H1 (cell line): ENCODE results near the gene GSKIP. TPM values are rescaled to one million over a fixed set of nuclear protein-coding genes. Genes with fewer than 3 reads are reported as not detected.

ENCODE experiments used
- CTCF ChIA-PET: fragments of 300-600 bp; sonication (Branson Sonifier 250); formaldehyde crosslinking; loops from one replicate; lab custom pipeline; 2021; ENCODE audit not compliant: partially characterized antibody; lab: Charles Lee
- POLR2A ChIA-PET: fragments of 300-600 bp; sonication (Branson Sonifier 250); formaldehyde crosslinking; loops from one replicate; lab custom pipeline; 2021; ENCODE audit warnings: inconsistent platforms; ENCODE audit not compliant: partially characterized antibody; lab: Charles Lee
- DNase-seq, 2 experiments: peaks; one replicate each; pipeline versions ENCODE4 v3.0.0 to v3.0.0-alpha.2; 2010 to 2022; ENCODE audit warnings: low spot score in 2 of 2, low read depth in 1 of 2, mixed read lengths in 1 of 2
- FAIRE-seq: peaks from 2 replicates; lab custom pipeline; 2011; peaks lifted over from hg19 to GRCh38; lab: Jason Lieb, UNC
- H2AFZ ChIP-seq: 2 replicates; pipeline ENCODE4 v1.8.1; 2012; ENCODE audit warnings: low read length, inconsistent platforms
- H2AK5ac ChIP-seq: 2 replicates; pipeline ENCODE4 v1.6.1; 2013; ENCODE audit warnings: low read depth, low read length
- H2BK120ac ChIP-seq: replicated peaks from 2 replicates; pipeline ENCODE3; 2013; ENCODE audit warnings: low read depth, low read length, inconsistent platforms
- H2BK12ac ChIP-seq: 2 replicates; pipeline ENCODE4 v1.6.1; 2013; ENCODE audit warnings: low read depth, low read length
- H2BK15ac ChIP-seq: 2 replicates; pipeline ENCODE4 v1.6.1; 2013; ENCODE audit warnings: low read length
- H2BK20ac ChIP-seq: 2 replicates; pipeline ENCODE4 v1.6.1; 2013; ENCODE audit warnings: low read length
- H2BK5ac ChIP-seq: 2 replicates; pipeline ENCODE4 v1.6.1; 2013; ENCODE audit warnings: low read depth, low read length
- H3K14ac ChIP-seq: 2 replicates; pipeline ENCODE4 v1.6.1; 2013; ENCODE audit warnings: inconsistent platforms; ENCODE audit not compliant: insufficient read length
- H3K18ac ChIP-seq: 2 replicates; pipeline ENCODE4 v1.6.1; 2013; ENCODE audit warnings: low read length; ENCODE audit errors: extremely low read depth
- H3K23ac ChIP-seq: 2 replicates; pipeline ENCODE4 v1.6.1; 2013; ENCODE audit warnings: inconsistent platforms; ENCODE audit not compliant: insufficient read length
- H3K23me2 ChIP-seq: 2 replicates; pipeline ENCODE4 v1.6.1; 2013; ENCODE audit warnings: low read depth, low read length
- H3K27ac ChIP-seq: 2 replicates; pipeline ENCODE4 v1.6.1; 2011; ENCODE audit warnings: low read depth, low read length, inconsistent platforms
- H3K27me3 ChIP-seq, 4 experiments: replicated peaks in 1 of 4; 1 replicate in 1 of 4; 2 replicates in 3 of 4; pipeline versions ENCODE4 v1.6.1 to v1.8.1; 2011 to 2013; ENCODE audit warnings: low read length in 3 of 4, mild to moderate bottlenecking in 3 of 4, inconsistent platforms in 2 of 4, mixed read lengths in 2 of 4, moderate library complexity in 1 of 4; ENCODE audit not compliant: control insufficient read depth in 3 of 4, insufficient read depth in 3 of 4; ENCODE audit errors: extremely low read depth in 1 of 4
- H3K36me3 ChIP-seq, 4 experiments: 2 replicates each; pipeline versions ENCODE4 v1.6.1 to v1.8.1; 2011 to 2013; ENCODE audit warnings: mild to moderate bottlenecking in 4 of 4, low read length in 3 of 4, moderate library complexity in 2 of 4, control low read depth in 1 of 4, inconsistent platforms in 1 of 4; ENCODE audit not compliant: insufficient read depth in 4 of 4, control insufficient read depth in 2 of 4
- H3K4ac ChIP-seq: replicated peaks from 2 replicates; pipeline ENCODE3; 2013; ENCODE audit warnings: low read length, low read depth, mixed read lengths, inconsistent platforms; ENCODE audit not compliant: insufficient read length
- H3K4me1 ChIP-seq, 4 experiments: replicated peaks in 1 of 4; 1 replicate in 1 of 4; 2 replicates in 3 of 4; pipeline versions ENCODE4 v1.6.1 to v1.8.1; 2011 to 2013; ENCODE audit warnings: low read length in 3 of 4, inconsistent platforms in 2 of 4, mixed read lengths in 1 of 4; ENCODE audit not compliant: insufficient read depth in 4 of 4, control insufficient read depth in 3 of 4
- H3K4me2 ChIP-seq, 2 experiments: 2 replicates each; pipeline versions ENCODE4 v1.6.1 to v1.8.1; 2011 to 2013; ENCODE audit warnings: low read depth in 2 of 2, low read length in 2 of 2, control low read depth in 1 of 2, inconsistent platforms in 1 of 2, mild to moderate bottlenecking in 1 of 2; ENCODE audit not compliant: insufficient read depth in 1 of 2
- H3K4me3 ChIP-seq, 4 experiments: fragments of 200-600, 300-600 bp in 1 of 4; sonication (generic), shearing (Covaris generic), sonication (Bioruptor Twin) in 1 of 4; 2 replicates each; pipeline versions ENCODE4 v1.5.1 to v1.8.1; 2011 to 2016; ENCODE audit warnings: low read length in 4 of 4, low read depth in 3 of 4, control low read depth in 2 of 4, inconsistent platforms in 2 of 4, mild to moderate bottlenecking in 2 of 4, mixed read lengths in 1 of 4, moderate library complexity in 1 of 4; ENCODE audit not compliant: insufficient read depth in 2 of 4; ENCODE audit errors: extremely low read depth in 1 of 4
- H3K56ac ChIP-seq: replicated peaks from 2 replicates; pipeline ENCODE3; 2013; ENCODE audit warnings: low read depth, mild to moderate bottlenecking, mixed read lengths, low read length, inconsistent platforms; ENCODE audit not compliant: insufficient read length
- H3K79me1 ChIP-seq: 2 replicates; pipeline ENCODE4 v1.6.1; 2013; ENCODE audit warnings: low read depth, low read length, control low read depth
- H3K79me2 ChIP-seq, 2 experiments: 2 replicates each; pipeline versions ENCODE4 v1.6.1 to v1.8.1; 2012 to 2013; ENCODE audit warnings: low read length in 2 of 2, mild to moderate bottlenecking in 2 of 2, inconsistent platforms in 1 of 2; ENCODE audit not compliant: insufficient read depth in 2 of 2, control insufficient read depth in 1 of 2
- H3K9ac ChIP-seq, 4 experiments: replicated peaks in 1 of 4; 1 replicate in 1 of 4; 2 replicates in 3 of 4; pipeline versions ENCODE4 v1.6.1 to v1.8.1; 2011 to 2013; ENCODE audit warnings: low read depth in 3 of 4, low read length in 3 of 4, control low read depth in 2 of 4, mild to moderate bottlenecking in 2 of 4, moderate library complexity in 2 of 4, inconsistent platforms in 1 of 4; ENCODE audit errors: extremely low read depth in 1 of 4
- H3K9me3 ChIP-seq, 2 experiments: 2 replicates each; pipeline versions ENCODE4 v1.6.1 to v1.8.1; 2012 to 2013; ENCODE audit warnings: mild to moderate bottlenecking in 2 of 2, moderate library complexity in 2 of 2, control low read depth in 1 of 2, inconsistent platforms in 1 of 2, low read depth in 1 of 2, low read length in 1 of 2, mixed read lengths in 1 of 2; ENCODE audit not compliant: insufficient read depth in 2 of 2
- H4K20me1 ChIP-seq, 2 experiments: replicated peaks in 1 of 2; 2 replicates each; pipeline versions ENCODE3 to v1.8.1; 2011 to 2013; ENCODE audit warnings: inconsistent platforms in 2 of 2, low read length in 2 of 2, mild to moderate bottlenecking in 1 of 2; ENCODE audit not compliant: insufficient read depth in 2 of 2, control insufficient read depth in 1 of 2
- H4K5ac ChIP-seq: 2 replicates; pipeline ENCODE4 v1.6.1; 2013; ENCODE audit warnings: low read length, low read depth, mixed read lengths, inconsistent platforms; ENCODE audit not compliant: insufficient read length
- H4K8ac ChIP-seq: 2 replicates; pipeline ENCODE4 v1.8.0; 2013; ENCODE audit warnings: mild to moderate bottlenecking, moderate library complexity, low read length, inconsistent platforms; ENCODE audit not compliant: insufficient read depth; ENCODE audit errors: extremely low read depth
- H4K91ac ChIP-seq: replicated peaks from 2 replicates; pipeline ENCODE3; 2013; ENCODE audit warnings: low read length, mixed read lengths, inconsistent platforms; ENCODE audit not compliant: insufficient read length
- CEBPB ChIP-seq: IDR thresholded peaks from 2 replicates; pipeline ENCODE4 v1.6.1; 2012; ENCODE audit warnings: low read depth, low read length
- JUND ChIP-seq: IDR thresholded peaks from 2 replicates; pipeline ENCODE4 v1.6.1; 2011; ENCODE audit warnings: mild to moderate bottlenecking, improper control_type of control experiment, low read length
- KDM5A ChIP-seq: fragments of 200-600 bp; IDR thresholded peaks from 2 replicates; pipeline ENCODE4 v1.7.1; 2012; ENCODE audit warnings: mild to moderate bottlenecking, low read length, inconsistent platforms, mixed read lengths
- POLR2AphosphoS5 ChIP-seq: IDR thresholded peaks from 2 replicates; pipeline ENCODE4 v1.6.1; 2011; ENCODE audit warnings: low read depth, low read length
- RBBP5 ChIP-seq: IDR thresholded peaks from 2 replicates; pipeline ENCODE4 v1.7.1; 2012; ENCODE audit warnings: low read depth, mild to moderate bottlenecking, inconsistent platforms, low read length, moderate library complexity, borderline replicate concordance
- SAP30 ChIP-seq: fragments of 300-600 bp; sonication (generic); IDR thresholded peaks from 2 replicates; pipeline ENCODE4 v1.7.1; 2012; ENCODE audit warnings: low read length, moderate library complexity, mild to moderate bottlenecking, inconsistent platforms; ENCODE audit not compliant: insufficient read depth, insufficient replicate concordance
- SIN3A ChIP-seq, 2 experiments: IDR thresholded peaks in 1 of 2; conservative IDR thresholded peaks in 1 of 2; 2 replicates each; pipeline ENCODE4 v1.6.1; 2011 to 2012; ENCODE audit warnings: low read length in 2 of 2, improper control_type of control experiment in 1 of 2, low read depth in 1 of 2, mild to moderate bottlenecking in 1 of 2
- TAF1 ChIP-seq: IDR thresholded peaks from 2 replicates; pipeline ENCODE4 v1.6.1; 2011; ENCODE audit warnings: mild to moderate bottlenecking, low read depth, low read length
- YY1 ChIP-seq: IDR thresholded peaks from 2 replicates; pipeline ENCODE4 v1.6.1; 2011; ENCODE audit warnings: low read depth, mild to moderate bottlenecking, low read length
- WGBS, 2 experiments: shearing (Covaris generic) in 1 of 2; methylation state at CpG; one replicate each; pipeline versions ENCODE4 v1.1.6 to v1.1.7; 2013 to 2015; ENCODE audit warnings: low lambda C conversion rate in 2 of 2, mixed read lengths in 2 of 2, inconsistent platforms in 1 of 2, low coverage in 1 of 2, missing lambda C conversion rate in 1 of 2; ENCODE audit not compliant: insufficient replicate concordance in 2 of 2, insufficient coverage in 1 of 2, insufficient read length in 1 of 2; ENCODE audit errors: extremely low coverage in 1 of 2, missing lambda C conversion rate in 1 of 2; 5-methylcytosine and 5-hydroxymethylcytosine counted together
- polyA plus RNA-seq, 7 experiments: library from polyadenylated mRNA; depleted of rRNA in 3 of 7; stranded (reverse) in 5 of 7; unstranded in 2 of 7; fragments of >200 nt in 5 of 7; fragments of 200-250 nt in 2 of 7; gene quantifications; 1 replicate in 5 of 7; 2 replicates in 1 of 7; 4 replicates in 1 of 7; pipeline versions ENCODE4 v1.2.1 to v1.2.3, GENCODE V29; 2011 to 2013; ENCODE audit warnings: missing spikeins in 2 of 7, mixed read lengths in 2 of 7
- total RNA-seq: library from RNA; stranded (reverse); fragmentation: NEBNext Ultra II Directional; extraction: Animal tissue kit (Norgen Biotek cat#: 25700); gene quantifications from 2 replicates; pipeline ENCODE4 v1.2.1, GENCODE V29; 2021

The GSKIP gene
- total and polyA plus RNA-seq, 2 of the 8 experiments (the other 6 are each of a cell fraction or from before 2014, with no cell fraction given) = 20.3 to 37.1 TPM

GRCh38 chr14:96422992-96423391 lies 59.7 kb downstream of the GSKIP start:
- H3K27ac ChIP-seq = no peak overlapping the region
- H2BK15ac ChIP-seq = no peak overlapping the region
- H4K20me1 ChIP-seq = no peaks in the 10 kb centered on the region
- no peak overlapping the region for H2BK12ac ChIP-seq
- no peak overlapping the region for H3K14ac ChIP-seq
- no peak overlapping the region for H2AFZ ChIP-seq
- H2BK120ac ChIP-seq = no peak overlapping the region
- no peak overlapping the region for H3K9ac ChIP-seq
- no peak overlapping the region for H4K5ac ChIP-seq
- H2BK20ac ChIP-seq = no peak overlapping the region
- no peak for DNase-seq
- H4K91ac ChIP-seq = no peak overlapping the region
- H3K4ac ChIP-seq = no peak overlapping the region
- no peak overlapping the region for H3K56ac ChIP-seq
- H3K79me1 ChIP-seq = no peaks in the 10 kb centered on the region
- no peak overlapping the region for H3K23ac ChIP-seq
- no peak overlapping the region for H2BK5ac ChIP-seq
- no peaks in the 10 kb centered on the region for H3K9me3 ChIP-seq
- no peaks in the 10 kb centered on the region for H3K79me2 ChIP-seq
- FAIRE-seq = no peak
- no peaks in the 10 kb centered on the region for H3K36me3 ChIP-seq
- H3K23me2 ChIP-seq = no peaks in the 10 kb centered on the region; the same call in 1 of the 2 replicates
- no peaks in the 10 kb centered on the region for H3K4me1 ChIP-seq
- ChIA-PET POLR2A (no interaction called here), CTCF (interaction anchor here (0.8 to 2.5 kb wide), 8 partner anchors 10 to 324 kb away, joined by 3 to 16 read pairs (median 4); no protein-coding TSS in a partner anchor)
- no peak overlapping the region for H3K4me3 ChIP-seq
- H3K4me2 ChIP-seq = no peak overlapping the region
- no peak overlapping the region for H4K8ac ChIP-seq
- no peak overlapping the region for H3K18ac ChIP-seq
- WGBS, 2 experiments = 93% methylated on average over 5 of the region's 5 CpGs; no CpG with 5 or more reads in 1 of the 2 experiments
- no peak overlapping the region for H2AK5ac ChIP-seq
- TF ChIP-seq KDM5A (no peak), TAF1 (no peak), JUND (no peak), RBBP5 (no peak), SIN3A (conservative IDR thresholded peaks at IDR 0.05 in 1 of 2, IDR thresholded peaks at IDR 0.05 in 1 of 2; ENCODE audit: low read depth in 1 of 2, low read length in 2 of 2) (no peak), POLR2AphosphoS5 (no peak), CEBPB (no peak), SAP30 (no peak), YY1 (no peak)
- no peaks in the 10 kb centered on the region for H3K27me3 ChIP-seq
